Measurements from ENCODE around the gene CFTR. TPM values are rescaled to one million over a fixed set of nuclear protein-coding genes. Genes with fewer than 3 reads are reported as not detected.

CFTR gene
- total RNA-seq, 1 donor from 2014 or later = 11.0 TPM

- H3K27me3 Mint-ChIP-seq = no peaks in the 10 kb centered on the region
- no peak for DNase-seq (ENCODE audit: extremely low spot score, unreplicated experiment)
- no peaks in the 10 kb centered on the region for H3K36me3 Mint-ChIP-seq
- no peak overlapping the region for H3K4me3 Mint-ChIP-seq
- no peak overlapping the region for H3K27ac Mint-ChIP-seq
- H3K4me1 Mint-ChIP-seq (ENCODE audit: unreplicated experiment) = no peaks in the 10 kb centered on the region
- no peak for TF ChIP-seq CTCF (conservative IDR thresholded peaks at IDR 0.05)
- no peaks in the 10 kb centered on the region for H3K9me3 Mint-ChIP-seq
These were observed 51.9 kb downstream of the CFTR start for GRCh38 chr7:117531595-117532244.

GRCh38 chr7:117538053-117538452 is 58.2 kb downstream of the CFTR start:
- Mint-ChIP-seq H3K4me1 (ENCODE audit: unreplicated experiment) (no peaks in the 10 kb centered on the region), H3K36me3 (no peaks in the 10 kb centered on the region), H3K27me3 (no peaks in the 10 kb centered on the region), H3K9me3 (no peaks in the 10 kb centered on the region), H3K4me3 (no peak overlapping the region), H3K27ac (no peak overlapping the region)
- TF ChIP-seq CTCF (conservative IDR thresholded peaks at IDR 0.05) = no peak
- DNase-seq (ENCODE audit: extremely low spot score, unreplicated experiment) = no peak

- Mint-ChIP-seq H3K36me3 (no peaks in the 10 kb centered on the region), H3K9me3 (no peaks in the 10 kb centered on the region), H3K27me3 (peaks cover 3% of the 10 kb centered on the region), H3K27ac (no peak overlapping the region), H3K4me3 (no peak overlapping the region), H3K4me1 (ENCODE audit: unreplicated experiment) (no peaks in the 10 kb centered on the region)
- TF ChIP-seq CTCF (conservative IDR thresholded peaks at IDR 0.05) = no peak
- no peak for DNase-seq (ENCODE audit: extremely low spot score, unreplicated experiment)
These were observed 64.2 kb downstream of the CFTR start for GRCh38 chr7:117544061-117544460.

- Mint-ChIP-seq H3K4me1 (ENCODE audit: unreplicated experiment) (no peaks in the 10 kb centered on the region), H3K4me3 (no peak overlapping the region), H3K27me3 (peaks cover 3% of the 10 kb centered on the region), H3K27ac (no peak overlapping the region), H3K36me3 (no peaks in the 10 kb centered on the region), H3K9me3 (no peaks in the 10 kb centered on the region)
- TF ChIP-seq CTCF (conservative IDR thresholded peaks at IDR 0.05) = no peak
- no peak for DNase-seq (ENCODE audit: extremely low spot score, unreplicated experiment)
These were observed 68.2 kb downstream of the CFTR start for GRCh38 chr7:117548035-117548434.

- H3K27me3 Mint-ChIP-seq = no peaks in the 10 kb centered on the region
- no peak overlapping the region for H3K27ac Mint-ChIP-seq
- H3K36me3 Mint-ChIP-seq = no peaks in the 10 kb centered on the region
- no peak overlapping the region for H3K4me3 Mint-ChIP-seq
- H3K9me3 Mint-ChIP-seq = no peaks in the 10 kb centered on the region
- no peaks in the 10 kb centered on the region for H3K4me1 Mint-ChIP-seq (ENCODE audit: unreplicated experiment)
- no peak for TF ChIP-seq CTCF (conservative IDR thresholded peaks at IDR 0.05)
- no peak for DNase-seq (ENCODE audit: extremely low spot score, unreplicated experiment)
These were observed 70.8 kb downstream of the CFTR start for GRCh38 chr7:117550625-117551024.

GRCh38 chr7:117552660-117553059 is 72.8 kb downstream of the CFTR start:
- DNase-seq (ENCODE audit: extremely low spot score, unreplicated experiment) = no peak
- Mint-ChIP-seq H3K27ac (no peak overlapping the region), H3K4me3 (no peak overlapping the region), H3K4me1 (ENCODE audit: unreplicated experiment) (no peaks in the 10 kb centered on the region), H3K9me3 (no peaks in the 10 kb centered on the region), H3K36me3 (no peaks in the 10 kb centered on the region), H3K27me3 (no peaks in the 10 kb centered on the region)
- no peak for TF ChIP-seq CTCF (conservative IDR thresholded peaks at IDR 0.05)
